Upper lobe of right lung (tissue), 1 donor: ENCODE measurements around the gene DRD2. TPM values are rescaled to one million over a fixed set of nuclear protein-coding genes. Genes with fewer than 3 reads are reported as not detected.

ENCODE experiments used
- ATAC-seq: fragments of 200-7000 bp; cut with Tn5 transposase; one replicate; pipeline ENCODE4 v1.9.1; 2020; ENCODE audit warnings: mild to moderate bottlenecking, moderate library complexity
- DNase-seq: peaks from one replicate; pipeline ENCODE4 v3.0.0-alpha.2; 2020
- H3K27ac ChIP-seq: fragments of 200-600 bp; one replicate; pipeline ENCODE4 v1.8.0; 2022
- H3K27me3 ChIP-seq: fragments of 200-600 bp; one replicate; pipeline ENCODE4 v1.8.0; 2022; ENCODE audit warnings: mild to moderate bottlenecking
- H3K36me3 ChIP-seq: fragments of 200-600 bp; one replicate; pipeline ENCODE4 v1.8.0; 2022
- H3K4me1 ChIP-seq: fragments of 200-600 bp; one replicate; pipeline ENCODE4 v1.8.0; 2022
- H3K4me3 ChIP-seq: fragments of 200-600 bp; one replicate; pipeline ENCODE4 v1.8.0; 2022; ENCODE audit warnings: mild to moderate bottlenecking
- H3K9me3 ChIP-seq: fragments of 200-600 bp; one replicate; pipeline ENCODE4 v1.8.0; 2022
- intact Hi-C: fragments of 100-400 bp; cut with DNase I; formaldehyde crosslinking; loops from one replicate; pipeline ENCODE4 v1.11.0; 2022
- total RNA-seq: library from RNA; stranded (reverse); fragmentation: NEBNext Ultra II Directional; extraction: Animal tissue kit (Norgen Biotek cat#: 25700); gene quantifications from one replicate; pipeline ENCODE4 v1.2.1, GENCODE V29; 2021
- TF ChIP-seq, protein P1 (sequence below): fragments of 200-600 bp; IDR thresholded peaks from one replicate; pipeline ENCODE4 v1.8.0; 2022; ENCODE audit warnings: antibody characterized with exemption
- donor health status: DM: no; HTN: yes; CAD: no; lungs with severe emphysema.

The DRD2 gene
- total RNA-seq, 1 donor from 2014 or later = not detected

DNA sequence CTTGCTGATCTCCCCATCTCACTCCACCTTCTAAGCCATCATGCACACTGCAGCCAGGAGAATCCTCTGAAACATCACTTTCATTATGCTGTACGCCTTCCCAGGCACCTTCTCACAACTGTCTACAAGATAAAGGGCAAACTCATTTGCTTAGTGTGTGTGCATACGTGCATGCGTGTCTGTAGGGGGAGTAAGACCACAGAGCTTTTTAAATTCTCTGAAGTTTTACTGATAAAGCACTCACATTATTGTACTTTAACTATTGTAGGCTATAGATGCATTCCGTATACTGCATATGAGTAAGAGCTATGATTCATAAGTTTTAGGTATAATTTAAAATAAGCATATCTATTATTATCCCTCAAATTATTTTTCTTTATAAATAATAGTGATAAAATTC lies 102.9 kb downstream of the DRD2 start:
- H3K4me1 ChIP-seq = no peaks in the 10 kb centered on the region
- H3K36me3 ChIP-seq = peaks cover 16% of the 10 kb centered on the region
- no peak overlapping the region for H3K4me3 ChIP-seq
- TF ChIP-seq, protein P1, sequence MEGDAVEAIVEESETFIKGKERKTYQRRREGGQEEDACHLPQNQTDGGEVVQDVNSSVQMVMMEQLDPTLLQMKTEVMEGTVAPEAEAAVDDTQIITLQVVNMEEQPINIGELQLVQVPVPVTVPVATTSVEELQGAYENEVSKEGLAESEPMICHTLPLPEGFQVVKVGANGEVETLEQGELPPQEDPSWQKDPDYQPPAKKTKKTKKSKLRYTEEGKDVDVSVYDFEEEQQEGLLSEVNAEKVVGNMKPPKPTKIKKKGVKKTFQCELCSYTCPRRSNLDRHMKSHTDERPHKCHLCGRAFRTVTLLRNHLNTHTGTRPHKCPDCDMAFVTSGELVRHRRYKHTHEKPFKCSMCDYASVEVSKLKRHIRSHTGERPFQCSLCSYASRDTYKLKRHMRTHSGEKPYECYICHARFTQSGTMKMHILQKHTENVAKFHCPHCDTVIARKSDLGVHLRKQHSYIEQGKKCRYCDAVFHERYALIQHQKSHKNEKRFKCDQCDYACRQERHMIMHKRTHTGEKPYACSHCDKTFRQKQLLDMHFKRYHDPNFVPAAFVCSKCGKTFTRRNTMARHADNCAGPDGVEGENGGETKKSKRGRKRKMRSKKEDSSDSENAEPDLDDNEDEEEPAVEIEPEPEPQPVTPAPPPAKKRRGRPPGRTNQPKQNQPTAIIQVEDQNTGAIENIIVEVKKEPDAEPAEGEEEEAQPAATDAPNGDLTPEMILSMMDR = no peak
- no peaks in the 10 kb centered on the region for H3K9me3 ChIP-seq
- no peaks in the 10 kb centered on the region for H3K27me3 ChIP-seq
- intact Hi-C loops = no loop called here
- no peak overlapping the region for H3K27ac ChIP-seq
- DNase-seq (no peak), ATAC-seq (no peak)

DNA sequence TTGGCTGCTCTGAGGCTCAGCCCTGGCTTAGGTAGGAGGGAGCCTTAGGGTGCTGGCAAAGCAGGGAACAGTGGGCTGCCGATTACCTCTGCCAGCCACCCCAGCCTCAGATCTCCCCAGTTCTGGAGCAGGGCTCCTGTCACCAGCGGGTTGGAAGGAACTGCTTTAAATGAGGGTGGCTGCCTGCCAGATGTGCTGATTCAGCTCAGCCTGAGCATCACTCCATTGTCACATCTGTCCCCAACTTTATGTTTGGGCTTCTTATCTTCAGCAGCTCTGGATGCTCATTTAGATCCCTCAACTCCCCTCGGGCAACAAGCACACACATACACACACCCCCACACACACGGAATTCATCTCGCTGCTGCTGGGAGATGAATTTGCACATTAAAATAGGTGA lies 104.6 kb downstream of the DRD2 start:
- intact Hi-C loops = no loop called here

DNA sequence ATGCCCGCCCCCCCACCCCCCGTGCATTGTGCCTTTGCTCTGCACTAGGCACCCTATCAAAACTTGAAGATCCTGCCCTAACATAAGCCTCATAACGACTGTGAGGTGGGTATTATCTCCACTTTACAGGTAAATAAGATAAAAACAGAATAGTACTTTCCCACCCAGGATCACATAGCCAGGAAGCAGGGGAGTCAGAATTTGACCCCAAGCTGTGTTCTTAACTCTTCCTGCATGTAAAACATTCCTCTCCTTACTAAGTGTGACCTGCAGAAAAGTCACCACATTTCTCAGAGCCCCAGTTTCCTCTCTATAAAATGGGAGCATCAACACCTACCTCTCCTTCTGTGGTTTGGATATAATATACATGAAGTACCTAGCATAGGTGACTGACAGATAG lies 105.8 kb downstream of the DRD2 start:
- no peak for ATAC-seq
- TF ChIP-seq, protein P1 = no peak
- Histone ChIP-seq H3K4me3 (no peak overlapping the region), H3K4me1 (no peaks in the 10 kb centered on the region), H3K36me3 (peaks cover 27% of the 10 kb centered on the region), H3K27ac (no peak overlapping the region), H3K27me3 (no peaks in the 10 kb centered on the region), H3K9me3 (no peaks in the 10 kb centered on the region)
- no peak for DNase-seq
- intact Hi-C loops = no loop called here

More for the DNA sequence above, 104.6 kb downstream of the DRD2 start:
- H3K36me3 ChIP-seq = peaks cover 18% of the 10 kb centered on the region
- H3K4me1 ChIP-seq = no peaks in the 10 kb centered on the region
- H3K9me3 ChIP-seq = no peaks in the 10 kb centered on the region
- TF ChIP-seq, protein P1 = no peak
- DNase-seq = no peak
- no peak overlapping the region for H3K4me3 ChIP-seq
- no peaks in the 10 kb centered on the region for H3K27me3 ChIP-seq
- H3K27ac ChIP-seq = no peak overlapping the region
- no peak for ATAC-seq

DNA sequence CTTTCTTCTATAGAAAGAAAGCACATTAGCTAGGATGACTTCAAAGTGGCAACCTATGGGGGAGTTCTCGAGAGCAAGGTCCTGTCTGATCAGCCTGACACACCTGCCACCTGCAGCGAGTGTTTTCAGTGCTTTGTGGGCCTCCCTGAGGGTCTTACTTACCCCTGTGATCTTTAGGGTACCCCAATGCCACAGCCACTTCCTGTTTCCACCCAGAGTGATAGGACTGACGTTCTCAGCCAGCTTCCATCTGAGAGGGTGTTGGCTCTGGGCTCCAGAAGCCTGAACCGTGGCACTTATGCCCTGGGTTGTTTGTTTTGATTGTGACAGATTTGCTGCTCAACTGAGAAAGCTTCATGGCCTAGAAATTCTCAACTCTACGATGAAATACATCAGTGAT lies 109.3 kb downstream of the DRD2 start:
- intact Hi-C loops = no loop called here
- DNase-seq (no peak), ATAC-seq (no peak)
- H3K27me3 ChIP-seq = no peaks in the 10 kb centered on the region
- no peaks in the 10 kb centered on the region for H3K4me1 ChIP-seq
- peaks cover 52% of the 10 kb centered on the region for H3K36me3 ChIP-seq
- no peak overlapping the region for H3K4me3 ChIP-seq
- TF ChIP-seq, protein P1 = no peak
- H3K27ac ChIP-seq = no peak overlapping the region
- no peaks in the 10 kb centered on the region for H3K9me3 ChIP-seq

DNA sequence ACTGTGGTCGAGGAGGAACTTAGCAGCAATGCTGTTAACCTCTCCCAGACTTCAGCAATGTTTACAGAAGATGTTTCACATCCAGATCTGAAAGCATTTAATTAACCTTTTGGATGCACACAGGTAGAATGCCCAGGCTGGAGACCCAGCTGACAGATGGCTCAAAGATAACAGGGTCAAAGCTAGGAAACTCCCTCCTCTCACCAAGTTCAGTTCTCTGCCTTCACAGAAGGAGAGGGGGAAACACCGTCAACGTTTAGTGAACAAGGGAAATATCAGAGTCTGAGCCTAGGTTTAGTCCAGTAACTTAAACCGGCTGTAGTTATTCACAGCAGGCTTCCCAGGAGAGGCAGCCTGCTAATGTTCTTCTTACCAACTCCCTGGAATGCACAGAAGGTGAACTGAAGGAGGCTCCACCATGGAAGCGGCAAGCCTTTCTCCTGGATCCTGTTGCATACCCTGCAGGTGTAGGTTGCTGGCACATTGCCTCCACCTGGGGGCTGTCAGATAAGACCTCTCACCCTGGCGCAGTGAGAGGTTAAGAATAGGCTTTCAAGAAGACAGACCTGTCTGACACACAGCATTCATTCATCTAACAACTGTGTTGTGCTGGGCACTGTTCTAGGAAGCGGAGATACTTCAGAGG lies 111.1 kb downstream of the DRD2 start:
- intact Hi-C loops = no loop called here

More for the DNA sequence above, 111.1 kb downstream of the DRD2 start:
- ATAC-seq = no peak
- no peak for DNase-seq
- H3K4me3 ChIP-seq = no peak overlapping the region
- peaks cover 60% of the 10 kb centered on the region for H3K36me3 ChIP-seq
- H3K4me1 ChIP-seq = no peaks in the 10 kb centered on the region
- H3K27ac ChIP-seq = no peak overlapping the region
- TF ChIP-seq, protein P1 = no peak
- H3K9me3 ChIP-seq = no peaks in the 10 kb centered on the region
- no peaks in the 10 kb centered on the region for H3K27me3 ChIP-seq
